BLaER1 treated with 17β-estradiol and CSF1 and Interleukin-3, amounts not matched to agents 10 nM and 100 nM (cell line): ENCODE measurements around the gene PARG.
"Not testable (repeated sequence)": the region's sequence is repeated elsewhere in the genome, so short reads cannot be mapped to it uniquely, and the experiment has no call there.

ENCODE experiments used
- H3K27ac ChIP-seq, 11 experiments: shearing (Covaris generic); formaldehyde crosslinking; 2 replicates each; pipeline ENCODE4 v1.8.1; 2022
- H3K27me3 ChIP-seq, 11 experiments: shearing (Covaris generic); formaldehyde crosslinking; 2 replicates each; pipeline ENCODE4 v1.8.1; 2022
- H3K36me3 ChIP-seq, 11 experiments: shearing (Covaris generic); formaldehyde crosslinking; 2 replicates each; pipeline ENCODE4 v1.8.1; 2022
- H3K4me1 ChIP-seq, 10 experiments: shearing (Covaris generic); formaldehyde crosslinking; 2 replicates each; pipeline ENCODE4 v1.8.1; 2022
- H3K4me2 ChIP-seq, 11 experiments: shearing (Covaris generic); formaldehyde crosslinking; 2 replicates each; pipeline ENCODE4 v1.8.1; 2022
- H3K4me3 ChIP-seq, 10 experiments: shearing (Covaris generic); formaldehyde crosslinking; 2 replicates each; pipeline ENCODE4 v1.8.1; 2022
- H3K9ac ChIP-seq, 11 experiments: shearing (Covaris generic); formaldehyde crosslinking; 2 replicates each; pipeline ENCODE4 v1.8.1; 2022
- H3K9me3 ChIP-seq, 11 experiments: shearing (Covaris generic); formaldehyde crosslinking; replicated peaks in 1 of 11; 2 replicates each; pipeline ENCODE4 v1.8.1; 2022
- H4K20me1 ChIP-seq, 11 experiments: shearing (Covaris generic); formaldehyde crosslinking; 2 replicates each; pipeline ENCODE4 v1.8.1; 2022
- Cebpa-rat ChIP-seq, 11 experiments: shearing (Covaris generic); IDR thresholded peaks; 2 replicates each; pipeline ENCODE4 v1.8.1; 2022

Gene PARG

GRCh38 chr10:49883852-49884251 is 58.0 kb downstream of the PARG start:
- H3K27ac ChIP-seq, H3K4me1 ChIP-seq, H3K9ac ChIP-seq, H3K4me2 ChIP-seq, H4K20me1 ChIP-seq, H3K4me3 ChIP-seq, H3K36me3 ChIP-seq, H3K27me3 ChIP-seq, H3K9me3 ChIP-seq: not testable (repeated sequence)

- not testable (repeated sequence) for H3K4me3 ChIP-seq, H3K36me3 ChIP-seq, H3K27me3 ChIP-seq, H3K4me1 ChIP-seq, H3K9ac ChIP-seq, H3K9me3 ChIP-seq, H3K4me2 ChIP-seq, H4K20me1 ChIP-seq, H3K27ac ChIP-seq
Measured at GRCh38 chr10:49882327-49882726, 59.5 kb downstream of the PARG start.

GRCh38 chr10:49872740-49873139 is 69.1 kb downstream of the PARG start:
- H3K27ac ChIP-seq, H3K4me2 ChIP-seq, H3K27me3 ChIP-seq, H3K4me3 ChIP-seq, H3K4me1 ChIP-seq, H4K20me1 ChIP-seq, H3K36me3 ChIP-seq, H3K9ac ChIP-seq, H3K9me3 ChIP-seq: not testable (repeated sequence)

- not testable (repeated sequence) for H3K4me1 ChIP-seq, H3K27me3 ChIP-seq, H3K4me3 ChIP-seq, H3K36me3 ChIP-seq, H3K27ac ChIP-seq, H3K9me3 ChIP-seq, H4K20me1 ChIP-seq, H3K9ac ChIP-seq, H3K4me2 ChIP-seq
Measured at GRCh38 chr10:49871462-49871861, 70.4 kb downstream of the PARG start.

- H3K27me3 ChIP-seq: not testable (repeated sequence)
- peaks cover 0 to 17% (median 4%) of the 10 kb centered on the region in 11 experiments; a peak in 7 of 22 replicates for H3K36me3 ChIP-seq
Measured at GRCh38 chr10:49859933-49860332, 81.9 kb downstream of the PARG start.

GRCh38 chr10:49858697-49859382 is 83.0 kb downstream of the PARG start:
- H4K20me1 ChIP-seq, H3K9me3 ChIP-seq, H3K4me2 ChIP-seq, H3K27ac ChIP-seq, H3K4me3 ChIP-seq, H3K4me1 ChIP-seq, H3K27me3 ChIP-seq, H3K9ac ChIP-seq: not testable (repeated sequence)
- H3K36me3 ChIP-seq: peaks cover 0 to 17% (median 4%) of the 10 kb centered on the region in 11 experiments; a peak in 7 of 22 replicates

More at GRCh38 chr10:49859933-49860332, 81.9 kb downstream of the PARG start:
- H3K4me1 ChIP-seq, H3K4me3 ChIP-seq, H3K27ac ChIP-seq, H3K9ac ChIP-seq, H3K9me3 ChIP-seq, H3K4me2 ChIP-seq, H4K20me1 ChIP-seq: not testable (repeated sequence)

DNA sequence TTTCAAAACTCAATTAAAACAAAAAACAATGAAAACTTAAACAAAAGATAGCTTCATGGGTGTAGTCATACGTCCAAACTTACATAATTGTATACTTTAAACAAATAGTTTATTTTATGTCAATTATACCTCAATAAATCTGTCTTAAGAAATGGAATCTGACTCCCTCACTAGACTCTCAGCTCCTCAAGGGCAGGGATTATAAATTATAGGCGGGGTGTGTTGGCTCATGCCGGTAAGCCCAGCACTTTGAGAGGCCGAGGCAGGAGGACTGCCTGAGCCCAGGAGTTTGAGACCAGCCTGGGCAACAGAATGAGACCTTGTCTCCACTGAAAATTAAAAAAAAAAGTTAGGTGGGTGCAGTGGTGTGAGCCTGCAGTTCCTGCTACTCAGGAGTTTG is 92.3 kb downstream of the PARG start:
- H3K4me1 ChIP-seq, H3K36me3 ChIP-seq, H3K9ac ChIP-seq, H4K20me1 ChIP-seq, H3K4me2 ChIP-seq, H3K27me3 ChIP-seq, H3K27ac ChIP-seq, H3K9me3 ChIP-seq, H3K4me3 ChIP-seq: not testable (repeated sequence)

GRCh38 chr10:49844775-49845595 is 96.8 kb downstream of the PARG start:
- Histone ChIP-seq H3K4me2 (no peak overlapping the region), H3K4me3 (no peak overlapping the region), H3K4me1 (peaks cover 0 to 7% (median 0%) of the 10 kb centered on the region in 10 experiments; a peak in 3 of 20 replicates), H3K9me3 (no peaks in the 10 kb centered on the region), H3K9ac (no peak overlapping the region), H3K27me3 (no peaks in the 10 kb centered on the region), H3K27ac (no peak overlapping the region), H3K36me3 (peaks cover 37 to 51% (median 44%) of the 10 kb centered on the region in 11 experiments), H4K20me1 (no peaks in the 10 kb centered on the region)
- TF ChIP-seq Cebpa-rat (IDR thresholded peaks at IDR 0.05): no peak

DNA sequence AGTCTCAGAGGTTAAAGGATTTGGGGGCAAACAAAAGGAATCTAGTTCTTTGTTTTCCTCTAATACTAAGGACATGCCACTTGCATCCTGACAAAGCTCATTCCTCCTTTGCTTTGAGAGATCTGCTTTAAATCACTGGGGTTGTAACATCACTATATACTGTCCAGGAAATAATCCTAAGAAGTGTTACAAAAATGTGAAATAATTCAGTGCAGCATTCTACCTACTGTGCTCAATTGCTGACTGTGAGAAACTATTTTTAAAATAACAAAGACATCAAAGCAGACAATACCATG is 99.5 kb downstream of the PARG start:
- not testable (repeated sequence) for H4K20me1 ChIP-seq, H3K27me3 ChIP-seq, H3K4me2 ChIP-seq, H3K9ac ChIP-seq, H3K4me1 ChIP-seq, H3K9me3 ChIP-seq, H3K27ac ChIP-seq, H3K4me3 ChIP-seq
- H3K36me3 ChIP-seq: peaks cover 51 to 78% (median 69%) of the 10 kb centered on the region in 11 experiments

DNA sequence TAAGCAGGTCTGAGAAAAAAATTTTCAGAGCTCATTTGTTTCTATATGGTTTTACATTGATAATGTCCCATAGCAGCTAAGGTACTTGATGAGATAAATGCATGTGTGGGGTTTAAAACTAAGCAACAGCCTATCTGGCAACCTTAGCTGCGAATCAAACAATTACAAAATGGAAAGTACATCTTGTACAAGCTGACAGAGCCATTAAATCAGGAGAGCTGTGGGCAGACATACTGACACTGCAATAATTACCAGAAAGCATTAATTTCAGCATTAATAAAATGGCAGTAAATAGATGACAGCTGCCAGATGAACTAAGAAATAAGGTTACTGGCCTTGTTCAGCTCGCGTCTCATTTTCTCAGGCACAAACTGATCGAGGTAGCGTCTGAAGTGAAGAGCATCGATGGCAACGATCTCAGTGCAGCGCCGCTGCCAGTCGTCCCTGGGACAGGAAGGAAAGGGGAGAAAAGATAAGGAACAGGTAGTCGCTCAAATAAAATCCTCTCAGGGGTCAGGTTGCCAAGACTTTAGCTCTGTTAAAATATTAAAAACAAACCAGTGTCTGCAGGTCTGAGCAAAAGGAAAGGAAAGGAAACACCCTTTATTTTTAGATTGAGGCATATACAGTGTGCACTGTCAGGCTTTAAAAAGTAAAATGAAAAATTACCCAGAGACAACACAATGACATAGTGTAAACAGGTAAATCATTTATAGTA is 100.1 kb downstream of the PARG start:
- no peak for TF ChIP-seq Cebpa-rat (IDR thresholded peaks at IDR 0.05)

More for the DNA sequence above, 100.1 kb downstream of the PARG start:
- Histone ChIP-seq H3K4me1 (peaks cover 0 to 7% (median 0%) of the 10 kb centered on the region in 10 experiments; a peak in 3 of 20 replicates), H3K9me3 (no peaks in the 10 kb centered on the region), H3K9ac (no peak overlapping the region), H3K4me3 (no peak overlapping the region), H3K4me2 (no peak overlapping the region), H4K20me1 (no peaks in the 10 kb centered on the region), H3K27ac (no peak overlapping the region), H3K27me3 (no peaks in the 10 kb centered on the region), H3K36me3 (peaks cover 51 to 83% (median 73%) of the 10 kb centered on the region in 11 experiments)
